ENCODE data around the gene KANK2. TPM values are rescaled to one million over a fixed set of nuclear protein-coding genes. Genes with fewer than 3 reads are reported as not detected.
A peak's percentile ranks its signal among the peaks of the same experiment; 100 is the strongest.

KANK2 gene
- total and polyA plus RNA-seq, 2 of the 13 experiments (the other 11 are each of a cell fraction or from before 2014, with no cell fraction given) = 5.7 to 12.9 TPM

- TF ChIP-seq CSRNP1 (CRISPR knock-in tag; IDR thresholded peaks at IDR 0.05) (peak; percentile 83), ZBTB40 (IDR thresholded peaks at IDR 0.05) (no peak), ZBTB40 (CRISPR knock-in tag; IDR thresholded peaks at IDR 0.05) (no peak), MEF2D (CRISPR knock-in tag; IDR thresholded peaks at IDR 0.05) (no peak), ZNF652 (CRISPR knock-in tag; IDR thresholded peaks at IDR 0.05; ENCODE audit: borderline replicate concordance, low read depth) (no peak; the same call in 1 of the 2 replicates), SCMH1 (CRISPR knock-in tag; IDR thresholded peaks at IDR 0.05; ENCODE audit: borderline replicate concordance) (no peak), ZNF143 (CRISPR knock-in tag; IDR thresholded peaks at IDR 0.05) (no peak; the same call in 1 of the 2 replicates), SIN3A (IDR thresholded peaks at IDR 0.05; ENCODE audit: borderline replicate concordance, low read depth, low read length) (no peak), SETDB1 (CRISPR knock-in tag; IDR thresholded peaks at IDR 0.05; ENCODE audit: borderline replicate concordance) (no peak), ZNF446 (CRISPR knock-in tag; IDR thresholded peaks at IDR 0.05) (no peak), ISX (CRISPR knock-in tag; conservative IDR thresholded peaks at IDR 0.05) (no peak), ZNF687 (CRISPR knock-in tag; IDR thresholded peaks at IDR 0.05) (peak; percentile 95), ZBTB3 (CRISPR knock-in tag; IDR thresholded peaks at IDR 0.05; ENCODE audit: borderline replicate concordance, low read depth) (no peak)
Measured at GRCh38 chr19:11236324-11237301, 39.3 kb upstream of the KANK2 start (continued).

Data from HepG2 (cell line).